ENCODE data around the gene MAST3. TPM values are rescaled to one million over a fixed set of nuclear protein-coding genes. Genes with fewer than 3 reads are reported as not detected.
A peak's percentile ranks its signal among the peaks of the same experiment; 100 is the strongest.

Gene MAST3
- total and polyA plus RNA-seq, 4 donors: 4.3 to 10.6 (median 6.7) TPM

DNA sequence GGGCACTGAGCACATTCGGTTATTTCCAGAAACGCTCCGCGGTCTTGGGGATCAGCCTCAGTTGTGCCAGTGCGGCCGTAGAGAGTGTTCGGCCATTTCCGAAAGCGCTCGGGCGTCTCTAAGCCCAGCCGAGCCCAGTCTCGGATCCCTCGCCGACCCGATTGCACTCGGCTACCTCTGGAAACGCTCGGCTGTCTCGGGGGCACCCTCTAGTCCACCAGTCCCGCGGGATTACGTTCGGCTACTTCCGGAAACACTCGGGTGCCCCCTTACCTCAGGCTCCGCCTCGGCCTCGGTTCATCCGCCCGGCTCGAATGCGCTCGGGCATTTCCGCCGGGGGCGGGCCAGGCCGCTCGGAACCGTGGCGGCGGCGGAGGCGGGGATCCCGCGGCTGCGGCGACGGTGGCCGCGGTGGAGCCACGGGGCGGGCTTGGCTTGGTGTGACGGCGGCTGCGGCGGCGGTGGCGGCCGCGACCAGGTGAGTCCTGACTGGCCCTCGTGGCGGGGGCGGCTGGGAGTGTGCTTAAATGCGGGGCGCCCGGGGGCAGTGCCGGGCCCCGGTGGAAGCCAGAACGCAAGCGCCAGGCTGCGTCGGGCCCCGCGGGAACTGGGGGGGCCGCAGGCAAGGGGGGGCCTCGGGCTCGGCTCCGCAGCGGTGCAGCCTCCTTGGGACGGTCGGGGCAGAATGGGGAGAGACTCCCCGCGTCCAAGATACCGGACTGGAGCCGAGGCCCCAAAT lies 55.4 kb downstream of the MAST3 start, which contains the start of gene PIK3R2:
TSS of gene PIK3R2 (plus strand) at position 347 of the 739 bp plus-strand sequence. CDS start 2,717 bp downstream, outside the sequence.
- DNase-seq (ENCODE audit: low spot score): peak; percentile 99
- peaks cover 16 to 57% (median 41%) of the 10 kb centered on the region in 4 donors for H3K4me1 ChIP-seq (ENCODE audit: control insufficient read depth in 4 of 4, insufficient read depth in 4 of 4, low read length in 3 of 4)
- H3K9ac ChIP-seq (ENCODE audit: low read depth in 1 of 2, low read length in 2 of 2): peak within 1 kb of the TSS; percentile 85 to 92

DNA sequence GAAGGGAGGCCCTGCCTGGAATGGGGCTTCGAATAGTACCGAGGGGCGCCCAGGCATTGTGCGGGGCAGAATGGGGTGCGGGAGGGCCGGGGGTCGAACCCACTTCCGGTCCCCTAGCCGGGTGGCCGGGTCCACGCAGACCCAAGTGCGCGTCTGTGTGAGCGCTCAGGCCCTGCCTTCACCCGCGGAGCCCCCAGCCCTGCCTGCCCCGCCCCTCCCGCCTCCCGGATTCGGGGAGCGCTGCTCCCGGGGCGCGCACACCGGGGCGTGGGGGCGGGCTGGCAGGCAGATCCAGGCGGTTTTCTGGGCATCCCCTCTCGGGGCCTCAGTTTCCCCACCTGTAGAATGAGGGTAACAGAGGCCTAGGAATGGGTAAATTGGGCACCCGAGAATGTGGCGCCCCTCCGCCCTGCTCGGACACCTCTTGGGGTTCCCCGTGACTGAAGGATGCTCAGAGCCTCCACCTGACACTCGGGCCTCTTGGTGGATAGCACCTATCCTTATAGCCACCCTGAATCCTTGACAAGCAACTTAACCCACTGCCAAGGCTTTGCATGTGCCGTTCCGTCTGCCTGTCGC lies 56.1 kb downstream of the MAST3 start:
- Histone ChIP-seq H3K4me1 (ENCODE audit: control insufficient read depth in 4 of 4, insufficient read depth in 4 of 4, low read length in 3 of 4) (peaks cover 16 to 57% (median 41%) of the 10 kb centered on the region in 4 donors), H3K9me3 (ENCODE audit: control insufficient read depth in 4 of 4, low read length in 3 of 4) (no peaks in the 10 kb centered on the region), H3K36me3 (ENCODE audit: control insufficient read depth in 4 of 4, insufficient read depth in 3 of 4, low read depth in 1 of 4, low read length in 3 of 4) (peaks cover 0 to 2% (median under 1%) of the 10 kb centered on the region in 4 donors), H3K27ac (ENCODE audit: low read depth in 1 of 2, low read length in 2 of 2) (peak overlapping the region; percentile 88 to 93), H3K27me3 (ENCODE audit: control insufficient read depth in 4 of 4, insufficient read depth in 4 of 4, low read length in 3 of 4) (no peaks in the 10 kb centered on the region), H3K4me3 (ENCODE audit: low read depth in 1 of 3, low read length in 3 of 3) (peak overlapping the region; percentile 50 to 76 (median 71)), H3K9ac (ENCODE audit: low read depth in 1 of 2, low read length in 2 of 2) (peak overlapping the region; percentile 59 to 76)
- no peak for DNase-seq (ENCODE audit: low spot score)
- WGBS: 1% methylated on average over 38 of the region's 38 CpGs
- TF ChIP-seq, protein P1, sequence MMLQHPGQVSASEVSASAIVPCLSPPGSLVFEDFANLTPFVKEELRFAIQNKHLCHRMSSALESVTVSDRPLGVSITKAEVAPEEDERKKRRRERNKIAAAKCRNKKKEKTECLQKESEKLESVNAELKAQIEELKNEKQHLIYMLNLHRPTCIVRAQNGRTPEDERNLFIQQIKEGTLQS (IDR thresholded peaks at IDR 0.05): no peak
- TF ChIP-seq JUND (IDR thresholded peaks at IDR 0.05) (no peak), HNF4G (IDR thresholded peaks at IDR 0.05) (no peak), FOXA1 (IDR thresholded peaks at IDR 0.05) (no peak)
- TF ChIP-seq, protein P2, sequence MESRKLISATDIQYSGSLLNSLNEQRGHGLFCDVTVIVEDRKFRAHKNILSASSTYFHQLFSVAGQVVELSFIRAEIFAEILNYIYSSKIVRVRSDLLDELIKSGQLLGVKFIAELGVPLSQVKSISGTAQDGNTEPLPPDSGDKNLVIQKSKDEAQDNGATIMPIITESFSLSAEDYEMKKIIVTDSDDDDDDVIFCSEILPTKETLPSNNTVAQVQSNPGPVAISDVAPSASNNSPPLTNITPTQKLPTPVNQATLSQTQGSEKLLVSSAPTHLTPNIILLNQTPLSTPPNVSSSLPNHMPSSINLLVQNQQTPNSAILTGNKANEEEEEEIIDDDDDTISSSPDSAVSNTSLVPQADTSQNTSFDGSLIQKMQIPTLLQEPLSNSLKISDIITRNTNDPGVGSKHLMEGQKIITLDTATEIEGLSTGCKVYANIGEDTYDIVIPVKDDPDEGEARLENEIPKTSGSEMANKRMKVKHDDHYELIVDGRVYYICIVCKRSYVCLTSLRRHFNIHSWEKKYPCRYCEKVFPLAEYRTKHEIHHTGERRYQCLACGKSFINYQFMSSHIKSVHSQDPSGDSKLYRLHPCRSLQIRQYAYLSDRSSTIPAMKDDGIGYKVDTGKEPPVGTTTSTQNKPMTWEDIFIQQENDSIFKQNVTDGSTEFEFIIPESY (IDR thresholded peaks at IDR 0.05): no peak

More for the DNA sequence above, 55.4 kb downstream of the MAST3 start, which contains the start of gene PIK3R2:
- Histone ChIP-seq H3K27me3 (ENCODE audit: control insufficient read depth in 4 of 4, insufficient read depth in 4 of 4, low read length in 3 of 4) (no peaks in the 10 kb centered on the region), H3K4me3 (ENCODE audit: low read depth in 1 of 3, low read length in 3 of 3) (peak within 1 kb of the TSS; percentile 68 to 76 (median 71)), H3K27ac (ENCODE audit: low read depth in 1 of 2, low read length in 2 of 2) (peak within 1 kb of the TSS; percentile 93), H3K9me3 (ENCODE audit: control insufficient read depth in 4 of 4, low read length in 3 of 4) (no peaks in the 10 kb centered on the region), H3K36me3 (ENCODE audit: control insufficient read depth in 4 of 4, insufficient read depth in 3 of 4, low read depth in 1 of 4, low read length in 3 of 4) (peaks cover 0 to 2% (median under 1%) of the 10 kb centered on the region in 4 donors)
- TF ChIP-seq SP1 (IDR thresholded peaks at IDR 0.05): peak; percentile 13
- TF ChIP-seq JUND (IDR thresholded peaks at IDR 0.05): no peak
- peak in 1 of 2 donors; percentile 42 for TF ChIP-seq GABPA (IDR thresholded peaks at IDR 0.05 in 1 of 2, conservative IDR thresholded peaks at IDR 0.05 in 1 of 2)
- TF ChIP-seq HNF4G (IDR thresholded peaks at IDR 0.05): peak; percentile 86
- TF ChIP-seq, protein P3, sequence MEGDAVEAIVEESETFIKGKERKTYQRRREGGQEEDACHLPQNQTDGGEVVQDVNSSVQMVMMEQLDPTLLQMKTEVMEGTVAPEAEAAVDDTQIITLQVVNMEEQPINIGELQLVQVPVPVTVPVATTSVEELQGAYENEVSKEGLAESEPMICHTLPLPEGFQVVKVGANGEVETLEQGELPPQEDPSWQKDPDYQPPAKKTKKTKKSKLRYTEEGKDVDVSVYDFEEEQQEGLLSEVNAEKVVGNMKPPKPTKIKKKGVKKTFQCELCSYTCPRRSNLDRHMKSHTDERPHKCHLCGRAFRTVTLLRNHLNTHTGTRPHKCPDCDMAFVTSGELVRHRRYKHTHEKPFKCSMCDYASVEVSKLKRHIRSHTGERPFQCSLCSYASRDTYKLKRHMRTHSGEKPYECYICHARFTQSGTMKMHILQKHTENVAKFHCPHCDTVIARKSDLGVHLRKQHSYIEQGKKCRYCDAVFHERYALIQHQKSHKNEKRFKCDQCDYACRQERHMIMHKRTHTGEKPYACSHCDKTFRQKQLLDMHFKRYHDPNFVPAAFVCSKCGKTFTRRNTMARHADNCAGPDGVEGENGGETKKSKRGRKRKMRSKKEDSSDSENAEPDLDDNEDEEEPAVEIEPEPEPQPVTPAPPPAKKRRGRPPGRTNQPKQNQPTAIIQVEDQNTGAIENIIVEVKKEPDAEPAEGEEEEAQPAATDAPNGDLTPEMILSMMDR (IDR thresholded peaks at IDR 0.05; ENCODE audit: low read depth, low read length, missing input control): no peak
- TF ChIP-seq, protein P2 (IDR thresholded peaks at IDR 0.05): peak; percentile 99
- WGBS: under 1% methylated on average over 86 of the region's 86 CpGs

Measured in liver (tissue), 9 donors.